Stromal cell of bone marrow (primary cell): Measurements from ENCODE around the gene TMEFF2.
"Not testable (repeated sequence)": the region's sequence is repeated elsewhere in the genome, so short reads cannot be mapped to it uniquely, and the experiment has no call there.

Experiments used
- DNase-seq: peaks from one replicate; pipeline ENCODE4 v3.0.0-alpha.2; 2012; ENCODE audit warnings: low read depth

TMEFF2 gene

GRCh38 chr2:192130312-192130711 lies 64.4 kb downstream of the TMEFF2 start:
- not testable (repeated sequence) for DNase-seq

- no peak for DNase-seq
Measured at GRCh38 chr2:192128655-192129054, 66.1 kb downstream of the TMEFF2 start.

GRCh38 chr2:192127434-192127833 lies 67.3 kb downstream of the TMEFF2 start:
- DNase-seq: no peak

- DNase-seq: no peak
Measured at GRCh38 chr2:192126912-192127311, 67.8 kb downstream of the TMEFF2 start.

- DNase-seq: no peak
Measured at GRCh38 chr2:192126426-192126825, 68.3 kb downstream of the TMEFF2 start.

- DNase-seq: no peak
Measured at GRCh38 chr2:192124571-192124970, 70.2 kb downstream of the TMEFF2 start.

GRCh38 chr2:192123847-192124246 lies 70.9 kb downstream of the TMEFF2 start:
- no peak for DNase-seq

- no peak for DNase-seq
Measured at GRCh38 chr2:192122946-192123345, 71.8 kb downstream of the TMEFF2 start.

- no peak for DNase-seq
Measured at GRCh38 chr2:192122141-192122540, 72.6 kb downstream of the TMEFF2 start.

GRCh38 chr2:192119536-192119935 lies 75.2 kb downstream of the TMEFF2 start:
- DNase-seq: no peak

GRCh38 chr2:192117705-192118104 lies 77.0 kb downstream of the TMEFF2 start:
- no peak for DNase-seq

- not testable (repeated sequence) for DNase-seq
Measured at GRCh38 chr2:192111536-192111935, 83.2 kb downstream of the TMEFF2 start.

- DNase-seq: no peak
Measured at GRCh38 chr2:192099742-192100141, 95.0 kb downstream of the TMEFF2 start.

GRCh38 chr2:192098814-192099491 lies 95.8 kb downstream of the TMEFF2 start:
- DNase-seq: no peak

GRCh38 chr2:192091476-192091875 lies 103.3 kb downstream of the TMEFF2 start:
- DNase-seq: no peak

GRCh38 chr2:192090911-192091310 lies 103.8 kb downstream of the TMEFF2 start:
- DNase-seq: no peak

GRCh38 chr2:192087398-192087958 lies 107.3 kb downstream of the TMEFF2 start:
- DNase-seq: no peak

- DNase-seq: no peak
Measured at GRCh38 chr2:192082121-192082520, 112.6 kb downstream of the TMEFF2 start.

- DNase-seq: not testable (repeated sequence)
Measured at GRCh38 chr2:192080096-192080495, 114.6 kb downstream of the TMEFF2 start.

- no peak for DNase-seq
Measured at GRCh38 chr2:192073878-192074277, 120.9 kb downstream of the TMEFF2 start.

- no peak for DNase-seq
Measured at GRCh38 chr2:192072778-192073177, 122.0 kb downstream of the TMEFF2 start.

- no peak for DNase-seq
Measured at GRCh38 chr2:192072261-192072660, 122.5 kb downstream of the TMEFF2 start.

GRCh38 chr2:192070099-192070498 lies 124.6 kb downstream of the TMEFF2 start:
- peak; percentile 9 for DNase-seq

- DNase-seq: no peak
Measured at GRCh38 chr2:192069417-192069816, 125.3 kb downstream of the TMEFF2 start.
